AG04449 (cell line): ENCODE results near the gene TLCD1.

Experiments used
- CTCF ChIA-PET: fragments of 350-600 bp; formaldehyde crosslinking; extraction: SDS; loops from one replicate; lab custom pipeline; 2021; ENCODE audit warnings: antibody characterized with exemption; lab: Yijun Ruan, JAX
- POLR2A ChIA-PET: fragments of 400-600, 350-600 bp; formaldehyde crosslinking; extraction: SDS; loops from one replicate; lab custom pipeline; 2020; ENCODE audit warnings: antibody characterized with exemption, inconsistent platforms; lab: Yijun Ruan, JAX
- DNase-seq: peaks from one replicate; pipeline ENCODE4 v3.0.0-alpha.2; 2010; ENCODE audit warnings: low read depth, low spot score
- H3K4me3 ChIP-seq: 2 replicates; pipeline ENCODE4 v1.5.1; 2011; ENCODE audit warnings: low read depth, mild to moderate bottlenecking, control low read depth, low read length
- TF ChIP-seq, protein P1 (sequence below): IDR thresholded peaks from one replicate; pipeline ENCODE4 v1.5.1; 2011; ENCODE audit warnings: mild to moderate bottlenecking, moderate library complexity, low read length, control low read depth, inconsistent platforms; ENCODE audit not compliant: insufficient read depth; ENCODE audit errors: missing control alignments

The TLCD1 gene

GRCh38 chr17:28763137-28763799 is 37.2 kb upstream of the TLCD1 start:
- no peak for DNase-seq
- H3K4me3 ChIP-seq: no peak overlapping the region
- ChIA-PET POLR2A (interaction anchor here (0.6 to 2.0 kb wide), 4 partner anchors 10 to 171 kb away, joined by 3 to 6 read pairs (median 4); partner anchors contain the start of gene TLCD1), CTCF (interaction anchor here (0.6 to 10.0 kb wide), 59 partner anchors 11 to 354 kb away, joined by 3 to 295 read pairs (median 7); partner anchors contain the start of genes BLTP2, DHRS13, FAM222B and FLOT2)
- TF ChIP-seq, protein P1, sequence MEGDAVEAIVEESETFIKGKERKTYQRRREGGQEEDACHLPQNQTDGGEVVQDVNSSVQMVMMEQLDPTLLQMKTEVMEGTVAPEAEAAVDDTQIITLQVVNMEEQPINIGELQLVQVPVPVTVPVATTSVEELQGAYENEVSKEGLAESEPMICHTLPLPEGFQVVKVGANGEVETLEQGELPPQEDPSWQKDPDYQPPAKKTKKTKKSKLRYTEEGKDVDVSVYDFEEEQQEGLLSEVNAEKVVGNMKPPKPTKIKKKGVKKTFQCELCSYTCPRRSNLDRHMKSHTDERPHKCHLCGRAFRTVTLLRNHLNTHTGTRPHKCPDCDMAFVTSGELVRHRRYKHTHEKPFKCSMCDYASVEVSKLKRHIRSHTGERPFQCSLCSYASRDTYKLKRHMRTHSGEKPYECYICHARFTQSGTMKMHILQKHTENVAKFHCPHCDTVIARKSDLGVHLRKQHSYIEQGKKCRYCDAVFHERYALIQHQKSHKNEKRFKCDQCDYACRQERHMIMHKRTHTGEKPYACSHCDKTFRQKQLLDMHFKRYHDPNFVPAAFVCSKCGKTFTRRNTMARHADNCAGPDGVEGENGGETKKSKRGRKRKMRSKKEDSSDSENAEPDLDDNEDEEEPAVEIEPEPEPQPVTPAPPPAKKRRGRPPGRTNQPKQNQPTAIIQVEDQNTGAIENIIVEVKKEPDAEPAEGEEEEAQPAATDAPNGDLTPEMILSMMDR: no peak

DNA sequence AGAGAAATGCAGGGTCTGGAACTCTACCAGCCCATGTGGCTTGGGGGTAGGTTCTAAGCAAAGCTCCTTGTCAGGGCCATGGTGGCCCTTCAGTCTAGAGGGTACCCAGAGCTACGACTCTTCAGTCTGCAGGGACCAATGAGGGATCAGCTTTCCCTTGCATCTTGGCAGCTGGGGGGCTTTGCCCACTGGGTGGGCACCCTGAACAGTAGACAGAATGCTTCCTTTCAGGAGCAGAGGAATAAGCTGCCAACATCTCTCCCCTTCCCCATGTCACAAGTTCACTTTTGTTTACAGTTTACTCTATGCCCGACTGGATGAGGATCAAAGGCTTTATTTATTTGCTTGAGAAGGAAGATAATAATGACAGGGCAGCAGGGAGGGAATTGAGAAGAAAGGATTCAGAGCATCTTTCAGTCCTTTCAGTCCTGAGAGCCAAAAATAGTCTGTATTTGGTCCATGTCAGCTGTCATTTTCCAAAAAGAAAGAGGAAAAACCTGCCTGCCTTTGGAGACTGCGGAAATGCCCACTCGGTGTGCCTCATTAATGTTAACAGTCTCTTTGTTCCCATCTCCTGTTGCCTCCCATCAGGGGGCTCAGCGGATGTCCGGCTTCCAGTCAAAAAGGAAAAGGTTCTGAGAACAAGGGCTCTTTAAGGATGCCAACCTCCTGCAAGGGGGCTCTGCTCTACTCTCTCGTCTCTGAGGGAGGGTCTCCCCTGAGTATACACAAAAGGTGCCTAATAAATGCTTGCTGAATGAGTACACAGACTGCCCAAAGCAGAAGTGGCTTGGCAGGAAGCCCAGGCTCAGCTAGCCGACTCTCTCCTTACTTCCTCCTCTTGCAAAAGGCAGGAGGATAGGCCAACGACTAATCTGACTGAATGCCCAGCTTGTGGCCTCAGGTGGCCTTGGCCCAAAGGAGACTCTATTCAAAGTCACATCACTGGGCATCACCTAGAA is 34.8 kb upstream of the TLCD1 start:
- POLR2A ChIA-PET: no interaction called here

DNA sequence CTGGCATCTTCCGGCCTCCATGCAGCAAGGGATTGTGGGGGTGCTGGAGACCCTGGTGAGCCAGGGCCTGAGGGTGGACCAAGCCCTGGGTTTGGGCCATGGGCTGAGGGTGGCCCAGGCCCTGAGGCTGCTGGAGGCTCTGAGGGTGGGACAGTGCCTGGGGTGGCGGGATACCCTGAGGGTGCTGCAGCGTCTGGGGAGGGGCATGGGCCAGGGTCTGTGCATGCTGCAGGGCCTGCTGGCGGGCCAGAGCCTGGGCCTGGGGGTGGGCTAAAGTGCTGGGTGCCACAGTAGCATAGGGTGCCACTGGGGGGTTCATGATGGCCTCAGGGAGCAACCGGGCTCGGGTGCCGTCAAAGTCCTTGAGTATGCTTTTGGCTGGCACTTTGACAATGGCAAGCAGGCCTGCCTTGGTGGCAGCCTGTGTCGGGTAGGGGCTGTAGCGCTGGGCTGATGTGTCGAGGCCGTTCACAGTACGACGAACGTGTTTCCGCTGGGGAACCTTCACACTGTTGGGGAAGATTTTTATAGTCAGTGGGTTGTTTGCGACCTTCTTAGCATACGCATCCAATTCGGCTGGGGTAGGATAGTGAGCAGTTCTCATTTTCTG is 33.3 kb upstream of the TLCD1 start:
- CTCF ChIA-PET: interaction anchor here (3.0 to 10.0 kb wide), 4 partner anchors 10 to 158 kb away, joined by 15 to 295 read pairs (median 80); partner anchors contain the start of genes NEK8, TLCD1 and TRAF4
- TF ChIP-seq, protein P1: no peak
- POLR2A ChIA-PET: no interaction called here

More for the DNA sequence above, 34.8 kb upstream of the TLCD1 start:
- CTCF ChIA-PET: interaction anchor here (1.3 to 10.0 kb wide), 10 partner anchors 12 to 356 kb away, joined by 4 to 295 read pairs (median 80); partner anchors contain the start of genes FLOT2, NEK8, PHF12 and TLCD1
- H3K4me3 ChIP-seq: no peak overlapping the region
- TF ChIP-seq, protein P1: no peak
- peak; percentile 28 for DNase-seq

DNA sequence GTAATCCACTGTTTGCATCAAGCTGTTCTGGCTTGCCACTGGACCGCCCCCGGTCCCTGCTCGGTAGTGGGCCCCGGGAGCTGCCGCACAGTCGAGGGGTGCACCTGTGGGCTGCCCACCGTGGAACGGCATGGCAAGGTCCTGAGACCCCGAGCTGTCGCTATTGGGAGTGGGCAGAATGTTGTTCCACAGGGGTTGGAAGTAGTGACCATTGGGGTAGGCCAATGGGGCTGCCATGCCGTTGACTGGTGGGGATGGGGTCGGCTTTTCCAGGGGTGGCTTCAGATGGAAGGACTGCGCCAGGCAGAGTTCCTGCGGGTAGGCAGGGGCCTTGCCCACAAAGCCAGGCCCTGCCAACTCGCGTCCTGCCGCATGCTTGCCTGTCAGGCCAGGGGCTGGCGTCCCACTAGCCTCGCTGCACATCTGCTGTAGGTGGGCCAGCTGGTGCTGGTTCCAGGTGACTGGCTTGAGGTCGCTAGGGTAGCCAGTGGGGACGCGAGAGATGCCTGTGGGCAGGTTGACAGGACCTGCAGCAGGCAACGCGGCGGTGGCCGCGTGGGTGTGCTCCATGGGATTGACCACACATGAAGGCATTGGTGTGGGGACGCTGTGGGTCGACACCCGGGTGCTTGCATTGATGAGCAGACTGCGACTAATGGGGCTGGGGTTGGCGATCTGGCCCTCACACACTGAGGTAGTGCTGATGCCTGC is 32.5 kb upstream of the TLCD1 start:
- H3K4me3 ChIP-seq: no peak overlapping the region
- ChIA-PET POLR2A (interaction anchor here (1.4 kb wide), 1 partner anchor 13 kb away, joined by 3 read pairs; no protein-coding TSS in a partner anchor), CTCF (no interaction called here)
- TF ChIP-seq, protein P1: no peak
- DNase-seq: no peak

More for the DNA sequence above, 33.3 kb upstream of the TLCD1 start:
- no peak for DNase-seq
- H3K4me3 ChIP-seq: no peak overlapping the region

- no peak for DNase-seq
- no peak overlapping the region for H3K4me3 ChIP-seq
- CTCF ChIA-PET: interaction anchor here (0.8 to 17.9 kb wide), 6 partner anchors 8 to 30 kb away, joined by 3 to 295 read pairs (median 4); partner anchors contain the start of genes NEK8 and TLCD1
- POLR2A ChIA-PET: no interaction called here
- TF ChIP-seq, protein P1: no peak
These were observed 30.2 kb upstream of the TLCD1 start for GRCh38 chr17:28756049-28756804.
